Measurements from ENCODE around the gene DNASE1L3. TPM values are rescaled to one million over a fixed set of nuclear protein-coding genes. Genes with fewer than 3 reads are reported as not detected.

Gene DNASE1L3
- total and polyA plus RNA-seq, 2 of the 13 experiments (the other 11 are each of a cell fraction or from before 2014, with no cell fraction given): 0.86 to 1.7 TPM

GRCh38 chr3:58180940-58181587 lies 29.7 kb downstream of the DNASE1L3 start (continued):
- TF ChIP-seq ZFP91 (CRISPR knock-in tag; IDR thresholded peaks at IDR 0.05; ENCODE audit: borderline replicate concordance): no peak
- TF ChIP-seq IKZF4 (CRISPR knock-in tag; IDR thresholded peaks at IDR 0.05; ENCODE audit: borderline replicate concordance, low read depth, not compliant biosample characterization): no peak
- no peak for TF ChIP-seq ATF7-NPFF (CRISPR knock-in tag; IDR thresholded peaks at IDR 0.05; ENCODE audit: low read depth)
- no peak for TF ChIP-seq NFIB (CRISPR knock-in tag; IDR thresholded peaks at IDR 0.05; ENCODE audit: borderline replicate concordance)
- TF ChIP-seq ZNF30 (CRISPR knock-in tag; IDR thresholded peaks at IDR 0.05): no peak
- TF ChIP-seq ZNF724P (CRISPR knock-in tag; IDR thresholded peaks at IDR 0.05; ENCODE audit: borderline replicate concordance): no peak
- no peak for TF ChIP-seq CBX2 (IDR thresholded peaks at IDR 0.05; ENCODE audit: low read depth, low read length)
- TF ChIP-seq CBX2 (CRISPR knock-in tag; IDR thresholded peaks at IDR 0.05; ENCODE audit: low read depth): no peak
- no peak for TF ChIP-seq THAP11 (CRISPR knock-in tag; IDR thresholded peaks at IDR 0.05)
- TF ChIP-seq ZNF781 (CRISPR knock-in tag; IDR thresholded peaks at IDR 0.05; ENCODE audit: borderline replicate concordance, not compliant biosample characterization): no peak
- TF ChIP-seq, protein P1, sequence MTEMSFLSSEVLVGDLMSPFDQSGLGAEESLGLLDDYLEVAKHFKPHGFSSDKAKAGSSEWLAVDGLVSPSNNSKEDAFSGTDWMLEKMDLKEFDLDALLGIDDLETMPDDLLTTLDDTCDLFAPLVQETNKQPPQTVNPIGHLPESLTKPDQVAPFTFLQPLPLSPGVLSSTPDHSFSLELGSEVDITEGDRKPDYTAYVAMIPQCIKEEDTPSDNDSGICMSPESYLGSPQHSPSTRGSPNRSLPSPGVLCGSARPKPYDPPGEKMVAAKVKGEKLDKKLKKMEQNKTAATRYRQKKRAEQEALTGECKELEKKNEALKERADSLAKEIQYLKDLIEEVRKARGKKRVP (CRISPR knock-in tag; IDR thresholded peaks at IDR 0.05): peak in 1 of 2 experiments; percentile 34; a peak in 1 of 4 replicates
- TF ChIP-seq NFIC (IDR thresholded peaks at IDR 0.05; ENCODE audit: low read length): peak; percentile 56; the same call in 1 of the 2 replicates
- TF ChIP-seq ELF1 (CRISPR knock-in tag; IDR thresholded peaks at IDR 0.05): no peak
- TF ChIP-seq, protein P2, sequence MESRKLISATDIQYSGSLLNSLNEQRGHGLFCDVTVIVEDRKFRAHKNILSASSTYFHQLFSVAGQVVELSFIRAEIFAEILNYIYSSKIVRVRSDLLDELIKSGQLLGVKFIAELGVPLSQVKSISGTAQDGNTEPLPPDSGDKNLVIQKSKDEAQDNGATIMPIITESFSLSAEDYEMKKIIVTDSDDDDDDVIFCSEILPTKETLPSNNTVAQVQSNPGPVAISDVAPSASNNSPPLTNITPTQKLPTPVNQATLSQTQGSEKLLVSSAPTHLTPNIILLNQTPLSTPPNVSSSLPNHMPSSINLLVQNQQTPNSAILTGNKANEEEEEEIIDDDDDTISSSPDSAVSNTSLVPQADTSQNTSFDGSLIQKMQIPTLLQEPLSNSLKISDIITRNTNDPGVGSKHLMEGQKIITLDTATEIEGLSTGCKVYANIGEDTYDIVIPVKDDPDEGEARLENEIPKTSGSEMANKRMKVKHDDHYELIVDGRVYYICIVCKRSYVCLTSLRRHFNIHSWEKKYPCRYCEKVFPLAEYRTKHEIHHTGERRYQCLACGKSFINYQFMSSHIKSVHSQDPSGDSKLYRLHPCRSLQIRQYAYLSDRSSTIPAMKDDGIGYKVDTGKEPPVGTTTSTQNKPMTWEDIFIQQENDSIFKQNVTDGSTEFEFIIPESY (CRISPR knock-in tag; IDR thresholded peaks at IDR 0.05): no peak
- TF ChIP-seq, protein P3, sequence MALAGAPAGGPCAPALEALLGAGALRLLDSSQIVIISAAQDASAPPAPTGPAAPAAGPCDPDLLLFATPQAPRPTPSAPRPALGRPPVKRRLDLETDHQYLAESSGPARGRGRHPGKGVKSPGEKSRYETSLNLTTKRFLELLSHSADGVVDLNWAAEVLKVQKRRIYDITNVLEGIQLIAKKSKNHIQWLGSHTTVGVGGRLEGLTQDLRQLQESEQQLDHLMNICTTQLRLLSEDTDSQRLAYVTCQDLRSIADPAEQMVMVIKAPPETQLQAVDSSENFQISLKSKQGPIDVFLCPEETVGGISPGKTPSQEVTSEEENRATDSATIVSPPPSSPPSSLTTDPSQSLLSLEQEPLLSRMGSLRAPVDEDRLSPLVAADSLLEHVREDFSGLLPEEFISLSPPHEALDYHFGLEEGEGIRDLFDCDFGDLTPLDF (CRISPR knock-in tag; IDR thresholded peaks at IDR 0.05): no peak
- no peak for TF ChIP-seq ONECUT2 (CRISPR knock-in tag; IDR thresholded peaks at IDR 0.05)
- no peak for TF ChIP-seq TRIM24 (CRISPR knock-in tag; IDR thresholded peaks at IDR 0.05)
- no peak for TF ChIP-seq ZNF333 (CRISPR knock-in tag; IDR thresholded peaks at IDR 0.05; ENCODE audit: borderline replicate concordance)
- TF ChIP-seq NR1H2 (CRISPR knock-in tag; IDR thresholded peaks at IDR 0.05; ENCODE audit: borderline replicate concordance, low read depth): no peak
- TF ChIP-seq NFE2L1 (CRISPR knock-in tag; IDR thresholded peaks at IDR 0.05; ENCODE audit: borderline replicate concordance): no peak
- no peak for TF ChIP-seq ZNF224 (CRISPR knock-in tag; IDR thresholded peaks at IDR 0.05)
- no peak for TF ChIP-seq EEA1 (CRISPR knock-in tag; IDR thresholded peaks at IDR 0.05; ENCODE audit: borderline replicate concordance)
- TF ChIP-seq, protein P4, sequence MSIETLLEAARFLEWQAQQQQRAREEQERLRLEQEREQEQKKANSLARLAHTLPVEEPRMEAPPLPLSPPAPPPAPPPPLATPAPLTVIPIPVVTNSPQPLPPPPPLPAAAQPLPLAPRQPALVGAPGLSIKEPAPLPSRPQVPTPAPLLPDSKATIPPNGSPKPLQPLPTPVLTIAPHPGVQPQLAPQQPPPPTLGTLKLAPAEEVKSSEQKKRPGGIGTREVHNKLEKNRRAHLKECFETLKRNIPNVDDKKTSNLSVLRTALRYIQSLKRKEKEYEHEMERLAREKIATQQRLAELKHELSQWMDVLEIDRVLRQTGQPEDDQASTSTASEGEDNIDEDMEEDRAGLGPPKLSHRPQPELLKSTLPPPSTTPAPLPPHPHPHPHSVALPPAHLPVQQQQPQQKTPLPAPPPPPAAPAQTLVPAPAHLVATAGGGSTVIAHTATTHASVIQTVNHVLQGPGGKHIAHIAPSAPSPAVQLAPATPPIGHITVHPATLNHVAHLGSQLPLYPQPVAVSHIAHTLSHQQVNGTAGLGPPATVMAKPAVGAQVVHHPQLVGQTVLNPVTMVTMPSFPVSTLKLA (IDR thresholded peaks at IDR 0.05): no peak
- no peak for TF ChIP-seq HHEX (CRISPR knock-in tag; IDR thresholded peaks at IDR 0.05)
